Activated CD4-positive, alpha-beta T cell treated with anti-CD3 and anti-CD28 coated beads, Interleukin-2, amount 10 ng/mL, durations not matched to agents 24 days and 14 days (primary cell): ENCODE results near the gene CCDC141. TPM values are rescaled to one million over a fixed set of nuclear protein-coding genes. Genes with fewer than 3 reads are reported as not detected.

ENCODE experiments used
- DNase-seq: peaks from one replicate; pipeline ENCODE4 v3.0.0; 2022
- H3K27ac Mint-ChIP-seq: one replicate; pipeline ENCODE4 v1.8.0; 2022; ENCODE audit warnings: mild to moderate bottlenecking, mixed read lengths
- H3K27me3 Mint-ChIP-seq: one replicate; pipeline ENCODE4 v1.8.0; 2022; ENCODE audit warnings: mixed read lengths
- H3K36me3 Mint-ChIP-seq: one replicate; pipeline ENCODE4 v1.8.0; 2022; ENCODE audit warnings: low read depth, mild to moderate bottlenecking, mixed read lengths
- H3K4me1 Mint-ChIP-seq: one replicate; pipeline ENCODE4 v1.8.0; 2021; ENCODE audit warnings: mixed read lengths
- H3K4me3 Mint-ChIP-seq: one replicate; pipeline ENCODE4 v1.8.0; 2022; ENCODE audit warnings: mild to moderate bottlenecking, moderate library complexity, mixed read lengths
- H3K9me3 Mint-ChIP-seq: one replicate; pipeline ENCODE4 v1.8.0; 2021; ENCODE audit warnings: mixed read lengths
- intact Hi-C: fragments of 100-400 bp; cut with micrococcal nuclease; formaldehyde crosslinking; loops from one replicate; pipeline ENCODE4 v1.15.1; 2023
- total RNA-seq: library from RNA; stranded (reverse); gene quantifications from 2 replicates; pipeline ENCODE4 v1.2.3, GENCODE V29; 2022

The CCDC141 gene
- total RNA-seq, 1 donor from 2014 or later = 2.5 TPM

GRCh38 chr2:178905261-178905660, 144.7 kb downstream of the CCDC141 start:
- intact Hi-C loops = no loop called here
- Mint-ChIP-seq H3K27me3 (no peaks in the 10 kb centered on the region), H3K4me1 (no peaks in the 10 kb centered on the region), H3K4me3 (no peak overlapping the region), H3K36me3 (peaks cover 4% of the 10 kb centered on the region), H3K9me3 (no peaks in the 10 kb centered on the region), H3K27ac (no peak overlapping the region)
- DNase-seq = no peak

GRCh38 chr2:178899656-178900055, 150.3 kb downstream of the CCDC141 start:
- Mint-ChIP-seq H3K4me1 (no peaks in the 10 kb centered on the region), H3K9me3 (no peaks in the 10 kb centered on the region), H3K36me3 (peaks cover 4% of the 10 kb centered on the region), H3K27ac (no peak overlapping the region), H3K27me3 (no peaks in the 10 kb centered on the region), H3K4me3 (no peak overlapping the region)
- intact Hi-C loops = no loop called here
- no peak for DNase-seq

GRCh38 chr2:178895872-178896271, 154.1 kb downstream of the CCDC141 start:
- intact Hi-C loops = no loop called here

GRCh38 chr2:178895171-178895570, 154.8 kb downstream of the CCDC141 start:
- Mint-ChIP-seq H3K9me3 (no peaks in the 10 kb centered on the region), H3K27me3 (no peaks in the 10 kb centered on the region), H3K4me1 (peaks cover 4% of the 10 kb centered on the region), H3K27ac (no peak overlapping the region), H3K4me3 (no peak overlapping the region), H3K36me3 (no peaks in the 10 kb centered on the region)
- DNase-seq = no peak
- intact Hi-C loops = no loop called here

More at GRCh38 chr2:178895872-178896271, 154.1 kb downstream of the CCDC141 start:
- no peak overlapping the region for H3K27ac Mint-ChIP-seq
- no peaks in the 10 kb centered on the region for H3K9me3 Mint-ChIP-seq
- DNase-seq = no peak
- peaks cover 4% of the 10 kb centered on the region for H3K4me1 Mint-ChIP-seq
- no peak overlapping the region for H3K4me3 Mint-ChIP-seq
- H3K36me3 Mint-ChIP-seq = no peaks in the 10 kb centered on the region
- H3K27me3 Mint-ChIP-seq = no peaks in the 10 kb centered on the region

- intact Hi-C loops = no loop called here
- Mint-ChIP-seq H3K4me1 (peaks cover 4% of the 10 kb centered on the region), H3K27ac (no peak overlapping the region)
These were observed 156.9 kb downstream of the CCDC141 start for GRCh38 chr2:178892751-178893625.

DNA sequence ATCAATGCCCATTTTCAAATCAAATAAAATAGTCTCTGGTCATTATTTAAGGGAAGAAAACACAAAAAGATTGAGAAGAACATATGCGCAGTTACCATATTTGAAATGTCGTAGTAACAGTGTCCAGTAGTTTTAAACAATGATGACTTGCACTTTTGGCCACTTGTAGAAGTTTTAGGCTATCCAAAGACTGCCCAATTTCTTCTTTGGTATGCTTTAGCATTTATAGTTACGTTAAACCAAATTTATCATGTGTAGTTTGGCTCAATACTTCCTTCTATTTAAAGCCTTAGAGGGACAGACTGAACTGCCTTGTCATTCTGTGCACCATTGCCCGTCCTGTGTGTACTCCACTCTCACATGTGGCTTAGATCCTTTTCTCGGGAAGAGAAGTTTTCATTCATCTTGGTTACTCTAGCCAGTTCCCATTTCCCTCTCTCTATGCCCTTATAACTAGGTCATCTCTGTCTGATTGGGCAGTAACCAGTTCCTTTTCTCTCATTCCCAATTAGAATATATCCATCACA, 157.9 kb downstream of the CCDC141 start:
- intact Hi-C loops = loop anchor here (1.0 to 2.0 kb wide), 3 partner anchors 22 to 237 kb away; no protein-coding TSS in a partner anchor
- Mint-ChIP-seq H3K4me1 (peaks cover 4% of the 10 kb centered on the region), H3K9me3 (no peaks in the 10 kb centered on the region), H3K27ac (no peak overlapping the region), H3K4me3 (no peak overlapping the region), H3K27me3 (no peaks in the 10 kb centered on the region), H3K36me3 (no peaks in the 10 kb centered on the region)
- no peak for DNase-seq

More at GRCh38 chr2:178892751-178893625, 156.9 kb downstream of the CCDC141 start:
- no peaks in the 10 kb centered on the region for H3K9me3 Mint-ChIP-seq
- H3K36me3 Mint-ChIP-seq = no peaks in the 10 kb centered on the region
- no peak for DNase-seq
- H3K27me3 Mint-ChIP-seq = no peaks in the 10 kb centered on the region
- H3K4me3 Mint-ChIP-seq = no peak overlapping the region

GRCh38 chr2:178891265-178891958, 158.5 kb downstream of the CCDC141 start:
- H3K27ac Mint-ChIP-seq = no peak overlapping the region
- no peaks in the 10 kb centered on the region for H3K27me3 Mint-ChIP-seq
- intact Hi-C loops = loop anchor here (1.0 to 2.0 kb wide), 3 partner anchors 23 to 238 kb away; no protein-coding TSS in a partner anchor
- H3K4me3 Mint-ChIP-seq = no peak overlapping the region
- DNase-seq = peak; percentile 90
- H3K9me3 Mint-ChIP-seq = no peaks in the 10 kb centered on the region
- H3K36me3 Mint-ChIP-seq = no peaks in the 10 kb centered on the region
- H3K4me1 Mint-ChIP-seq = peaks cover 4% of the 10 kb centered on the region

DNA sequence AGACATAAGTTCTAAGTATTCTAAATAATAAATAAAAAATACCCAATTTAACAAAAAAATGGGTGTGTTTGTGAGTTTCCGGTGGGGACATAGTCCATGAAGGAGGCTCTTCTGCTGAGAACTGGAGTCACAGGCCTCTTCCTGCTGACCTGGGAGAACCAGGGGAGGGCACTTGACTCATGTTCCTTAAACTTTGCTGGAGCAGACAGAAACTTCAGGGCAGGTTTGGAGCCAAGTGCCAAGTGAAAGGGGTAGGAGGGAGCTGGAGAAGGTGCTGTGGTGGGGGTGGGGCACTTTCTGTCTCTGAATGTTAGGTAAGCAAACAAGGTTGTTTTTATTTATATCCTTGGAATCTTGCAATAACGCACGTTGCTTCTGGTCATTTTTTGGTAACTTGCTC, 163.9 kb downstream of the CCDC141 start:
- Mint-ChIP-seq H3K36me3 (no peaks in the 10 kb centered on the region), H3K27ac (no peak overlapping the region), H3K27me3 (no peaks in the 10 kb centered on the region), H3K9me3 (no peaks in the 10 kb centered on the region), H3K4me3 (no peak overlapping the region), H3K4me1 (no peaks in the 10 kb centered on the region)
- intact Hi-C loops = no loop called here
- DNase-seq = no peak

- no peak for DNase-seq
- Mint-ChIP-seq H3K4me1 (no peaks in the 10 kb centered on the region), H3K27ac (no peak overlapping the region), H3K9me3 (no peaks in the 10 kb centered on the region), H3K27me3 (no peaks in the 10 kb centered on the region), H3K36me3 (no peaks in the 10 kb centered on the region), H3K4me3 (no peak overlapping the region)
- intact Hi-C loops = no loop called here
These were observed 165.5 kb downstream of the CCDC141 start for GRCh38 chr2:178884440-178884839.

GRCh38 chr2:178882666-178883440, 167.1 kb downstream of the CCDC141 start:
- intact Hi-C loops = no loop called here

GRCh38 chr2:178881075-178881474, 168.9 kb downstream of the CCDC141 start:
- Mint-ChIP-seq H3K27ac (no peak overlapping the region), H3K36me3 (no peaks in the 10 kb centered on the region), H3K9me3 (no peaks in the 10 kb centered on the region), H3K4me3 (no peak overlapping the region), H3K27me3 (no peaks in the 10 kb centered on the region), H3K4me1 (no peaks in the 10 kb centered on the region)
- DNase-seq = no peak
- intact Hi-C loops = no loop called here

More at GRCh38 chr2:178882666-178883440, 167.1 kb downstream of the CCDC141 start:
- H3K27me3 Mint-ChIP-seq = no peaks in the 10 kb centered on the region
- no peaks in the 10 kb centered on the region for H3K36me3 Mint-ChIP-seq
- H3K9me3 Mint-ChIP-seq = no peaks in the 10 kb centered on the region
- no peak overlapping the region for H3K27ac Mint-ChIP-seq
- no peaks in the 10 kb centered on the region for H3K4me1 Mint-ChIP-seq
- H3K4me3 Mint-ChIP-seq = no peak overlapping the region
- DNase-seq = no peak

DNA sequence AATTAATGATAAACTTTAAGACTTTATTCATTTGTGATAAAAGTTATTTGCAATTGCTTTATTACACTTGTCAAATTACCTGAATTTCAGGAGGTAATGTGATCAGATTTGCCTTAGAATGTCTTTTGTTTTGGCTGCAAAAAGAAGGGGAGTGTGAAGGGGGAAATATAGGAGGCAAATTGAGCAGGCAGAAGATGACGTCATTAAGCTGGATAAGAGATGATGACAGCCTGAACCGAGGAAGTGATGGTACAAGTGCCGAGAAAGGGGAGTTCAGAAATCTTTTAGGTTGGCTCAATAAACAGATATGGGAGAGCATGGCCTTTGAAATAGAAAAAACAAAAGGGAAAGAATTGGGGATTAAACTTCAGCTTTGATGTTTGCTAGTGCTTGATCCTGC, 169.7 kb downstream of the CCDC141 start:
- no peaks in the 10 kb centered on the region for H3K36me3 Mint-ChIP-seq

GRCh38 chr2:178877874-178878273, 172.1 kb downstream of the CCDC141 start:
- no peaks in the 10 kb centered on the region for H3K9me3 Mint-ChIP-seq
- intact Hi-C loops = no loop called here
- no peak for DNase-seq
- no peak overlapping the region for H3K27ac Mint-ChIP-seq
- no peak overlapping the region for H3K4me3 Mint-ChIP-seq
- no peaks in the 10 kb centered on the region for H3K27me3 Mint-ChIP-seq
- no peaks in the 10 kb centered on the region for H3K4me1 Mint-ChIP-seq
- H3K36me3 Mint-ChIP-seq = no peaks in the 10 kb centered on the region

More for the DNA sequence above, 169.7 kb downstream of the CCDC141 start:
- Mint-ChIP-seq H3K4me1 (no peaks in the 10 kb centered on the region), H3K4me3 (no peak overlapping the region), H3K27me3 (no peaks in the 10 kb centered on the region), H3K27ac (no peak overlapping the region), H3K9me3 (no peaks in the 10 kb centered on the region)
- no peak for DNase-seq
- intact Hi-C loops = no loop called here
